ENCODE measurements around the gene CACUL1. TPM values are rescaled to one million over a fixed set of nuclear protein-coding genes. Genes with fewer than 3 reads are reported as not detected.
A peak's percentile ranks its signal among the peaks of the same experiment; 100 is the strongest.
"Not testable (repeated sequence)": the region's sequence is repeated elsewhere in the genome, so short reads cannot be mapped to it uniquely, and the experiment has no call there.

The CACUL1 gene
- total RNA-seq, 2 experiments from 2014 or later, result 26.3 to 31.3 TPM

DNA sequence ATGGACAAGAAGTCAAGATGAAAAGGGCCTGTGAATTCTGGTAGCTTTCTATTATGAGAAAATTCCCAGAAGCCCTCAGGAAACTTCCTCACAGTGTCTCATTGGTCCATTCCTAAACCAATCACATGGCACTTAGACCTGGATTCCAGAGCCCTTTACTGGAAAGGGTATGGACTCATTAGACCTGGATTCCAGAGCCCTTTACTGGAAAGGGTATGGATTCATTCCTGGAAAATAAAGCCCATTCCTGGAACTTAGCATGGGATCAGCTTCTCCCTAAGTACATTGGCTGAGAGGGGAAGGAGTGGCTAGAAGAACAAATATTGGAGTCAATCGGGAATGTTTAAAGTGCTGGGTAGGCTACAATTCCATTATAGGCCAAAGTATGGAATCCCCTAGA, 3.7 kb upstream of the CACUL1 start:
- no peak for ATAC-seq (ENCODE audit: low read depth)
- H3K27ac Mint-ChIP-seq, result no peak overlapping the region
- POLR2A ChIA-PET, result interaction anchor here (0.6 kb wide), 1 partner anchor 449 kb away, joined by 3 read pairs; the partner anchor contains the start of gene GRK5

GRCh38 chr10:118754229-118754555, 578 bp downstream of the CACUL1 start:
- DNase-seq (no peak), ATAC-seq (ENCODE audit: low read depth) (peak; percentile 4)
- H3K9me3 Mint-ChIP-seq, result no peaks in the 10 kb centered on the region
- peaks cover 11% of the 10 kb centered on the region for H3K27me3 Mint-ChIP-seq
- H3K36me3 Mint-ChIP-seq, result peaks cover 7% of the 10 kb centered on the region
- peak overlapping the region; percentile 86 for H3K27ac Mint-ChIP-seq
- H3K4me3 Mint-ChIP-seq, result peak overlapping the region; percentile 86
- H3K4me1 Mint-ChIP-seq, result peaks cover 25% of the 10 kb centered on the region
- POLR2A ChIA-PET, result interaction anchor here (0.6 to 2.6 kb wide), 7 partner anchors 8 to 897 kb away, joined by 3 to 35 read pairs (median 4); partner anchors contain the start of gene BAG3

More for the DNA sequence above, 3.7 kb upstream of the CACUL1 start:
- no peak for DNase-seq
- no peaks in the 10 kb centered on the region for H3K9me3 Mint-ChIP-seq
- H3K27me3 Mint-ChIP-seq, result peaks cover 12% of the 10 kb centered on the region
- H3K4me3 Mint-ChIP-seq, result no peak overlapping the region
- peaks cover 7% of the 10 kb centered on the region for H3K4me1 Mint-ChIP-seq
- H3K36me3 Mint-ChIP-seq, result no peaks in the 10 kb centered on the region

- Mint-ChIP-seq H3K36me3 (peaks cover 10% of the 10 kb centered on the region), H3K27ac (peak overlapping the region; percentile 86), H3K27me3 (peaks cover 7% of the 10 kb centered on the region), H3K9me3 (no peaks in the 10 kb centered on the region), H3K4me1 (peaks cover 25% of the 10 kb centered on the region), H3K4me3 (peak overlapping the region; percentile 86)
- POLR2A ChIA-PET, result interaction anchor here (0.6 to 2.6 kb wide), 3 partner anchors 22 to 898 kb away, joined by 3 to 35 read pairs (median 3); partner anchors contain the start of gene BAG3
- DNase-seq, result no peak
- ATAC-seq (ENCODE audit: low read depth), result no peak
These were observed 1.2 kb downstream of the CACUL1 start for GRCh38 chr10:118753331-118754228.

DNA sequence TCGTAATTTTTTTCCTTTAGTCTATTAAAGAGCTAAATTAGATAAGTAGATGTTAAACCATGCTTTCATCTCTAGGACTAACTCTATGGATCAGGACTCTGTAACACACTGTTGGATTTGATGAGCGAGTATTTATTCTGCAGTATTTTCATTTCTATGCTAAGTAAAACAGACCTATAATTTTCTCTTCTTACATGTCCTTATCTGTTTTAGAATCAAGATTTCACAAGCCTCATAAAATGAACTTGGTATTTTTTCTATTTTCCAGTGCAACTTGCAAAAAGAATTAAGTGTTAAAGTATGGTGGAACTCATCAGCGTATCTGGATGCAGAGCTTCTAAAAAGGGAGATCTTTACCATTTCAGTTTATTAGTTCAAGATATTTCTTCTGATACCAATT, 2.4 kb downstream of the CACUL1 start:
- POLR2A ChIA-PET, result interaction anchor here (0.6 kb wide), 1 partner anchor 10 kb away, joined by 3 read pairs; no protein-coding TSS in a partner anchor
- Mint-ChIP-seq H3K36me3 (peaks cover 12% of the 10 kb centered on the region), H3K4me3 (peak overlapping the region; percentile 41), H3K4me1 (peaks cover 25% of the 10 kb centered on the region), H3K9me3 (no peaks in the 10 kb centered on the region), H3K27ac (no peak overlapping the region), H3K27me3 (peaks cover 7% of the 10 kb centered on the region)
- no peak for ATAC-seq (ENCODE audit: low read depth)
- no peak for DNase-seq

GRCh38 chr10:118751265-118751664, 3.5 kb downstream of the CACUL1 start:
- no peak for DNase-seq
- Mint-ChIP-seq H3K36me3 (peaks cover 15% of the 10 kb centered on the region), H3K9me3 (no peaks in the 10 kb centered on the region), H3K4me3 (no peak overlapping the region), H3K27me3 (peaks cover 3% of the 10 kb centered on the region), H3K27ac (no peak overlapping the region), H3K4me1 (peaks cover 25% of the 10 kb centered on the region)
- no peak for ATAC-seq (ENCODE audit: low read depth)
- POLR2A ChIA-PET, result no interaction called here

DNA sequence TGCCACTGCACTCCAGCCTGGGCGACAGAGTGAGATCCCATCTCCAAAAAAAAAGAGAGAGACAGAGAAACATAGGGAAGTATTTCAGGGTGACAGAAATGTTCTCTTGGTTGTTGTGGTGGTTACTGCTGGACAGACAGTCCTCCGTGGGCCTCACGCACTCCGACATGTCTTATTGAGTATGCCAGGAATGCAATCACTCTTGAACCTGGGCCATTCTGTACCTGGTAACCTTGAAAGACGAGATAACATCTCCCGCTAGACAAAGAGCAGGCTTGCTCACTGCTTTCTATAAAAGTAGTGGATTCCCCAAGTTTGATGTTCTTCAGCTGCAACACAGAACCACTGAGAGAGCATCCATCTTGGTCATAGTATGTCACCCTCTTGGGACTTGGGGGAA, 6.7 kb downstream of the CACUL1 start:
- H3K27ac Mint-ChIP-seq, result no peak overlapping the region
- peaks cover 14% of the 10 kb centered on the region for H3K4me1 Mint-ChIP-seq
- H3K9me3 Mint-ChIP-seq, result no peaks in the 10 kb centered on the region
- DNase-seq (no peak), ATAC-seq (ENCODE audit: low read depth) (no peak)
- peaks cover 17% of the 10 kb centered on the region for H3K36me3 Mint-ChIP-seq
- POLR2A ChIA-PET, result no interaction called here
- H3K4me3 Mint-ChIP-seq, result no peak overlapping the region
- H3K27me3 Mint-ChIP-seq, result no peaks in the 10 kb centered on the region

DNA sequence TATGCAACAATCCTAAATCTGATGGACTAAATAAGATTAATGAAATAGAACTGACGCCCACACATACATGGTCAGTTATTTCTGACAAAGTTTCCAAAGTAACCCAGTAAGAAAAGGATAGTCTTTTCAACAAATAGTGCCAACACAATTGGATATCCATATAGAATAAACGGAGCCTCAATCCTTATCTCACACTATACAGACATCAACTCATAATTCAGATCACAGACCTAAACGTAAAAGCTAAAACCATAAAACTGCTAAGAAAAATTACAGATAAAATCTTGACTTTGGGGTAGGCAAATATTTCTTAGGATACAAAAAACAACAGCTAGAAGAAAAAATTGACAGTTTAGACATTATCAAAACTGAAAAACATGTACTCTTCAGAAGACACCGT, 8.5 kb downstream of the CACUL1 start:
- H3K27me3 Mint-ChIP-seq, result no peaks in the 10 kb centered on the region
- H3K4me1 Mint-ChIP-seq, result peaks cover 12% of the 10 kb centered on the region
- H3K4me3 Mint-ChIP-seq, result no peak overlapping the region
- no peak overlapping the region for H3K27ac Mint-ChIP-seq
- H3K36me3 Mint-ChIP-seq, result peaks cover 15% of the 10 kb centered on the region
- DNase-seq (no peak), ATAC-seq (ENCODE audit: low read depth) (no peak)
- H3K9me3 Mint-ChIP-seq, result no peaks in the 10 kb centered on the region
- POLR2A ChIA-PET, result interaction anchor here (0.5 to 1.0 kb wide), 2 partner anchors 9 to 197 kb away, joined by 4 to 5 read pairs; partner anchors contain the start of gene CACUL1

DNA sequence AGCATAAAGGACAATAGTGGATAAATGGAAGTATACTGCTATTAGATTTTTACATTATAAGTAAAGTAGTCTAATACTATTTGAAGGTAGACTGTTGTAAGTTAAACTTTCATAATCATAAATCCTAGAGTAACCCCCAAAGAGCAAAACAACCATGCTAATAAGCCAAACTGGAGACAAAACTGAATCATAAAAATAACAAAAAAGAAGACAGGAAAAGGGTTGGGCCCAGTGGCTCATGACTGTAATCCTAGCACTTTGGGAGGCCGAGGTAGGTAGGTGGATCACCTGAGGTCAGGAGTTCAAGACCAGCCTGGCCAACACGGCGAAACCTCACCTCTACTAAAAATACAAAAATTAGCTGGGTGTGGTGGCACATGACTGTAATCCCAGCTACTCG, 9.7 kb downstream of the CACUL1 start:
- Mint-ChIP-seq H3K4me1 (peaks cover 8% of the 10 kb centered on the region), H3K27me3 (no peaks in the 10 kb centered on the region), H3K27ac (no peak overlapping the region), H3K4me3 (no peak overlapping the region), H3K9me3 (no peaks in the 10 kb centered on the region), H3K36me3 (peaks cover 11% of the 10 kb centered on the region)
- POLR2A ChIA-PET, result no interaction called here
- ATAC-seq (ENCODE audit: low read depth) (no peak), DNase-seq (no peak)

- H3K27ac Mint-ChIP-seq; POLR2A ChIA-PET; H3K27me3 Mint-ChIP-seq; H3K4me3 Mint-ChIP-seq; DNase-seq; ATAC-seq (ENCODE audit: low read depth); H3K9me3 Mint-ChIP-seq: not testable (repeated sequence)
- Mint-ChIP-seq H3K36me3 (peaks cover 11% of the 10 kb centered on the region), H3K4me1 (peaks cover 11% of the 10 kb centered on the region)
These were observed 10.3 kb downstream of the CACUL1 start for GRCh38 chr10:118744346-118744918.

GRCh38 chr10:118742782-118743181, 12.0 kb downstream of the CACUL1 start:
- Mint-ChIP-seq H3K4me1 (peaks cover 11% of the 10 kb centered on the region), H3K4me3 (no peak overlapping the region), H3K36me3 (peaks cover 9% of the 10 kb centered on the region), H3K9me3 (no peaks in the 10 kb centered on the region), H3K27me3 (no peaks in the 10 kb centered on the region), H3K27ac (no peak overlapping the region)
- POLR2A ChIA-PET, result no interaction called here
- ATAC-seq (ENCODE audit: low read depth) (no peak), DNase-seq (no peak)

DNA sequence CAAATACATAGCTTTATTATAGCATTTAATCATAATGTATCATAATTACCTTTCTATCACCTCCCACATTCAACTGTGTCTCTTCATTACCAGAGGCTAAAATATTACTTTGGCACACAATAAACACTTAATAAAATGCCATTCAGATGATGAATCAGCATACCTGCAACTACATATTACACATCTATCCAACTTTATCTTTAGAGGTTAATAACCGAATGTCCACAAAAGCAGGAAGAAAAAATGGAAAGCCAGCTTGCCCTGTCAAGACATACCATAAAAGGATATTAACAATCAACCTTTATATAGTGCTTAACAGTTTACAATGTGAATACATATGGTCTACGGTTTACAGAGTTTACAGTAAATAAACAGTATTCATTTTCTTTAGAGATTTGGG, 12.7 kb downstream of the CACUL1 start:
- no peak overlapping the region for H3K27ac Mint-ChIP-seq
- H3K4me1 Mint-ChIP-seq, result peaks cover 11% of the 10 kb centered on the region
- ATAC-seq (ENCODE audit: low read depth) (no peak), DNase-seq (no peak)
- H3K27me3 Mint-ChIP-seq, result no peaks in the 10 kb centered on the region
- no peaks in the 10 kb centered on the region for H3K9me3 Mint-ChIP-seq
- POLR2A ChIA-PET, result interaction anchor here (0.6 kb wide), 1 partner anchor 10 kb away, joined by 3 read pairs; no protein-coding TSS in a partner anchor
- no peak overlapping the region for H3K4me3 Mint-ChIP-seq
- peaks cover 6% of the 10 kb centered on the region for H3K36me3 Mint-ChIP-seq

DNA sequence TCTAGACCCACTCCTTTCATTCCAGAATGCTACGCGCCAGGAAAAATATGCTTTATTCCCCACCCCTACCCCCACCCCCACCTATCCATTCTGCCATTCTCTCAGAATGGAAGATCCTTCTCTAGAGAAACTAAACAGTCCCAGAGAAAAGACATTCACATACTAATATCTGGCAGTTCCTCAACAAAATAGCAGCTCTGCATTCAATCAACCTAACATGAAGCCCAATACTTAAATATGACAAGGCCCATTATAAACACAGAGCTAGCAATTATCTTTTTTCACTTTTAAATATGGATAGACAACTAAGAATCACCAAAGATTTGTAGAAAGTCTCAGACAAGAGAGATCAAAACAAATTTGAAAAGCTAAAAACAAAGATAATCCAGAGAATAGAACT, 16.4 kb downstream of the CACUL1 start:
- no peak for ATAC-seq (ENCODE audit: low read depth)
- Mint-ChIP-seq H3K27ac (no peak overlapping the region), H3K4me3 (no peak overlapping the region), H3K27me3 (no peaks in the 10 kb centered on the region), H3K36me3 (no peaks in the 10 kb centered on the region), H3K9me3 (no peaks in the 10 kb centered on the region), H3K4me1 (peaks cover 28% of the 10 kb centered on the region)
- POLR2A ChIA-PET, result no interaction called here
- no peak for DNase-seq

GRCh38 chr10:118737603-118738302, 17.0 kb downstream of the CACUL1 start:
- Mint-ChIP-seq H3K36me3 (no peaks in the 10 kb centered on the region), H3K27ac (no peak overlapping the region), H3K4me1 (peaks cover 33% of the 10 kb centered on the region), H3K9me3 (no peaks in the 10 kb centered on the region), H3K27me3 (no peaks in the 10 kb centered on the region), H3K4me3 (no peak overlapping the region)
- DNase-seq, result no peak
- no peak for ATAC-seq (ENCODE audit: low read depth)
- POLR2A ChIA-PET, result no interaction called here
